HepG2 (cell line): Measurements from ENCODE around the gene ANKRD60. TPM values are rescaled to one million over a fixed set of nuclear protein-coding genes. Genes with fewer than 3 reads are reported as not detected.

Experiments
- CCDC6 ChIP-seq: sonication (generic); formaldehyde crosslinking; IDR thresholded peaks from 2 replicates; pipeline ENCODE4 v1.8.1; 2022; ENCODE audit warnings: mild to moderate bottlenecking, missing genetic modification reagents, moderate library complexity
- DBP ChIP-seq: sonication (generic); formaldehyde crosslinking; IDR thresholded peaks from 2 replicates; pipeline ENCODE4 v1.4.0; 2020; ENCODE audit warnings: missing genetic modification reagents; ENCODE audit errors: not compliant biosample characterization
- GATAD2A ChIP-seq: IDR thresholded peaks from 2 replicates; pipeline ENCODE4 v1.6.1; 2016
- GMEB2 ChIP-seq: IDR thresholded peaks from 2 replicates; pipeline ENCODE4 v1.6.1; 2016; ENCODE audit warnings: missing biosample characterization, missing genetic modification reagents, low read depth
- HMG20A ChIP-seq: IDR thresholded peaks from 2 replicates; pipeline ENCODE4 v1.6.1; 2016; ENCODE audit warnings: borderline replicate concordance
- KMT2B ChIP-seq: IDR thresholded peaks from 2 replicates; pipeline ENCODE4 v1.6.1; 2016; ENCODE audit warnings: missing genetic modification reagents, missing compliant biosample characterization
- MED13 ChIP-seq: sonication (generic); formaldehyde crosslinking; IDR thresholded peaks from 2 replicates; pipeline ENCODE4 v1.5.0; 2020; ENCODE audit warnings: missing genetic modification reagents
- PRDM10 ChIP-seq: sonication (generic); formaldehyde crosslinking; IDR thresholded peaks from 2 replicates; pipeline ENCODE4 v1.4.0; 2020; ENCODE audit warnings: low read depth, missing genetic modification reagents
- THAP7 ChIP-seq: sonication (generic); formaldehyde crosslinking; IDR thresholded peaks from 2 replicates; pipeline ENCODE4 v1.8.1; 2023; ENCODE audit warnings: mild to moderate bottlenecking, missing genetic modification reagents
- ZNF101 ChIP-seq: sonication (generic); formaldehyde crosslinking; IDR thresholded peaks from 2 replicates; pipeline ENCODE4 v1.4.0; 2020; ENCODE audit warnings: mild to moderate bottlenecking, low read depth, missing genetic modification reagents, borderline replicate concordance
- ZNF276 ChIP-seq: sonication (generic); formaldehyde crosslinking; IDR thresholded peaks from 2 replicates; pipeline ENCODE4 v1.4.0; 2020; ENCODE audit warnings: mild to moderate bottlenecking, low read depth, missing genetic modification reagents
- ZNF546 ChIP-seq: sonication (generic); formaldehyde crosslinking; conservative IDR thresholded peaks from 2 replicates; pipeline ENCODE4 v1.8.1; 2023; ENCODE audit warnings: mild to moderate bottlenecking, missing genetic modification reagents
- ZNF557 ChIP-seq: sonication (generic); formaldehyde crosslinking; IDR thresholded peaks from 2 replicates; pipeline ENCODE4 v1.4.0; 2020; ENCODE audit warnings: missing genetic modification reagents
- ZNF614 ChIP-seq: IDR thresholded peaks from 2 replicates; pipeline ENCODE4 v1.6.1; 2018; ENCODE audit warnings: missing biosample characterization, missing genetic modification reagents, inconsistent platforms, borderline replicate concordance
- ZNF766 ChIP-seq: sonication (generic); formaldehyde crosslinking; IDR thresholded peaks from 2 replicates; pipeline ENCODE4 v1.5.0; 2020; ENCODE audit warnings: missing genetic modification reagents, borderline replicate concordance
- ZNF784 ChIP-seq: sonication (generic); formaldehyde crosslinking; IDR thresholded peaks from 2 replicates; pipeline ENCODE4 v1.5.1; 2020; ENCODE audit warnings: missing genetic modification reagents, mild to moderate bottlenecking, borderline replicate concordance
- ZNF788 ChIP-seq: sonication (generic); formaldehyde crosslinking; IDR thresholded peaks from 2 replicates; pipeline ENCODE4 v1.5.0; 2020; ENCODE audit warnings: mild to moderate bottlenecking, missing genetic modification reagents, borderline replicate concordance
- ZNF883 ChIP-seq: sonication (generic); formaldehyde crosslinking; IDR thresholded peaks from 2 replicates; pipeline ENCODE4 v1.5.1; 2020; ENCODE audit warnings: mild to moderate bottlenecking, missing genetic modification reagents; ENCODE audit errors: not compliant biosample characterization
- polyA plus RNA-seq, 8 experiments: library from polyadenylated mRNA; depleted of rRNA in 3 of 8; stranded (reverse) in 7 of 8; unstranded in 1 of 8; fragments of >200 nt; fragmentation: Illumina TruSeq in 4 of 8; extraction: Trizol in 4 of 8; gene quantifications; 2 replicates each; pipeline versions ENCODE4 v1.2.1 to v1.2.3, GENCODE V29; 2011 to 2016; ENCODE audit warnings: low read depth in 4 of 8, missing spikeins in 1 of 8, mixed read lengths in 1 of 8; ENCODE audit not compliant: insufficient read depth in 1 of 8
- total RNA-seq, 5 experiments: library from RNA; depleted of rRNA; stranded (reverse); fragments of >200 nt; fragmentation: Illumina TruSeq; extraction: Trizol; gene quantifications; 2 replicates each; pipeline ENCODE4 v1.2.3, GENCODE V29; 2016; ENCODE audit warnings: low read depth in 1 of 5

ANKRD60 gene
- total and polyA plus RNA-seq, 2 of the 13 experiments (the other 11 are each of a cell fraction or from before 2014, with no cell fraction given): not detected

GRCh38 chr20:58209652-58210397 is 18.6 kb downstream of the ANKRD60 start (continued):
- TF ChIP-seq HMG20A (CRISPR knock-in tag) (no peak), PRDM10 (CRISPR knock-in tag) (0 out of 2 replicates have a peak, but pooled peaks have one; percentile 31), ZNF788 (CRISPR knock-in tag) (peak; percentile 72; the same call in 1 of the 2 replicates), GATAD2A (CRISPR knock-in tag) (peak; percentile 73), ZNF557 (no peak), ZNF784 (CRISPR knock-in tag) (0 out of 2 replicates have a peak, but pooled peaks have one; percentile 75), ZNF546 (CRISPR knock-in tag) (0 out of 2 replicates have a peak, but pooled peaks have one; percentile 72), GMEB2 (CRISPR knock-in tag) (no peak), DBP (CRISPR knock-in tag) (no peak), ZNF101 (CRISPR knock-in tag) (no peak), ZNF766 (CRISPR knock-in tag) (peak; percentile 82; the same call in 1 of the 2 replicates), CCDC6 (CRISPR knock-in tag) (peak; percentile 61; the same call in 1 of the 2 replicates), THAP7 (CRISPR knock-in tag) (0 out of 2 replicates have a peak, but pooled peaks have one; percentile 65), ZNF276 (CRISPR knock-in tag) (no peak), ZNF883 (CRISPR knock-in tag) (peak; percentile 83), MED13 (CRISPR knock-in tag) (0 out of 2 replicates have a peak, but pooled peaks have one; percentile 27), ZNF614 (CRISPR knock-in tag) (peak; percentile 69; the same call in 1 of the 2 replicates), KMT2B (CRISPR knock-in tag) (no peak)
